Iris pigment epithelial cell (primary cell): ENCODE data around the gene MAST4.

Experiments used
- DNase-seq: peaks from one replicate; pipeline ENCODE4 v3.0.0-alpha.2; 2011; ENCODE audit warnings: low read depth

Gene MAST4

DNA sequence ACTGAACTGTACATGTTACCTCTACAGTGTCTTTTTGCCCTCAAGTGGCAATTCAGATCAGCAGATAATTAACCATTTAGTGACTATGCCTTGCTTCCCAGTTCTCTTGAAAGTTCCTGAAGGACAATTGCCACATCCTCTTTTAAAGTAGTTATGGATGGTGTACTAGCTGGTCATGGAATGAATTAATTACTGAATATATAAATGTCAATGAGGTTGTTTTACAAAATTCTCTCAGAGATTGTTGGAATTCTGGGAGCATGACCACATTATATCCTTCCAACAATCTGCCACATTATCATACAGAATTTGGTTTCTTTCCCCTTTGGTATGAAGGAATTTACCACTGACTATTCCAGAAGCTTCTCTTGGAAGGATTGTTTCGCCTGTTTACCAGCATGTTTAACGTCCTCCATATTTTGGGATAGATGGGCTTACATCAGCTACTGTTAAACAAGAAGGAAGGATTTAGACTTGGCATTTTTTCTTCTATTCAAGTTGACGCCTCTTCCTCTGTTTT is 424.0 kb downstream of the MAST4 start:
- DNase-seq = no peak

DNA sequence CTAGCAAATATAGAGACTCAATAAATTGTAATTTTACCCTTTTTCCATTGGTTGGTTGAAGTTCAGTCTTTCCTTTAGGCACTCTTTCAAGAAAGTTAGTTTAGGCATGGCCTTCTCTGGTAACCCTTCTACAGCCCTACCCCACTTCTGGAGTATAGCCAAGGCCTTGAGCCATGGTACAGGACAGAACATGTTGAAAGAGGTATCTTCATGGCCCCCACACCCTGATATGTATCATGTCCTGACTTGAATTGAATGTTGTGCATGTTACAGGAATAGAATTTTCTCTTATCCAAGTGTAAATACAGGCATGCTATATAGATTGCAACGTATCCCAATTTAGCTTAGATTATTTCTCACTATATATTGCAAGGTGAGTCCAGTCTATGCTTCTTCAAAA is 424.8 kb downstream of the MAST4 start:
- no peak for DNase-seq

- DNase-seq = peak; percentile 31
These were observed 425.3 kb downstream of the MAST4 start for GRCh38 chr5:67021521-67021920.

DNA sequence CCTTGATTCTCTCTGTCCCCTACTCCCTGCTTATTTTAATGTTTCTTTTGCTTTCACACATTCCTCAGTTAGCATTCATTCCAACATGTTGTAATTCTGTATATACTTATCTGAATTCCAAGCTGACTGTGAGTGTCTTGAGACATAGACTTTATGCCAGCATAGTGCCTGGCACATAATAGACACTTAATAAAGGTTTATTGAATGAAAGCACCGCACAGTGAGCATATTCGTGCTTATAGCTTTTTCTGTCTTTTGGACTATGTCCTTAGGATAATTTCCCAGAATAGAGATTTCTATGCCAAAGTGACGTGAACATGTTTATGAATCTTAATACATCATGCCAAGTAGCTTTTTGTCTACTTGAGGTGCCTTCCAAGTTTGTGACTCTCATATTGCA is 425.8 kb downstream of the MAST4 start:
- DNase-seq = peak; percentile 55

GRCh38 chr5:67025457-67025856 is 429.3 kb downstream of the MAST4 start:
- no peak for DNase-seq

DNA sequence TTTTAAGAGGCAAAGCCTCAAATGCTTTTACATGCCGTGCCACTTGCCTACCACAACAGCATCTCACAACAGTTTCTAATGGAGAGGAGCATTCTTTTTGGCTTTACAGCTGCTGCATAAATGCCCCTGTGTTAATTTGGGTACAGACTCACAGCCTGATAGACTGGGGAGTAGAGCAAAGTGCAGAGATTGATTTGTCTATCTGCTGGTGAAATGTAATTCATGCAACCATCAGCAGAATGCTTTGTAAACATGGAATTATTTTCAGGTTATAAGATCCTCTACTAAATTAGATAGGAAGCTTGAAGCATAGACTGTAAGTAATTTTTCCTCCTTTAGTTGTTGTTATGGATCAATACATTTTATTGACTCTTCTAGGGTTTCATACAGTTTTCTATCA is 430.1 kb downstream of the MAST4 start:
- DNase-seq = no peak

GRCh38 chr5:67027171-67027570 is 431.0 kb downstream of the MAST4 start:
- DNase-seq = no peak

- DNase-seq = peak; percentile 51
These were observed 432.2 kb downstream of the MAST4 start for GRCh38 chr5:67028371-67028770.

DNA sequence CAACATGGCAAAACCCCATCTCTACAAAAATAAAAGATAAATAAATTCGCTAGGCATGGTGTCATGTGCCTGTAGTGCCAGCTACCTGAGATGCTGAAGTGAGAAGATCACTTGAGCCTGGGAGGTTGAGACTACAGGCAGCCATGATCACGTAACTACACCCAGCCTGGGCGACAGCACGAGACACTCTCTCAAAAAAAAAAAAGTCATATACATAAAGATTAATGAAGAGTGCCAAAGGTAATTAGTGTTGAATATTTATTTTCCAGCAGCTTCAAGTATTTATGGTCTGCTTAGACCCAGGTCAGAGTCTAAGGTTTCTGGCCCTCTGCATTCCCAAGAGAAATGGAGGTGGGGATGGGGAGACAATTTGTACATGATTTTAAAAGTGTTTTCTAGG is 432.7 kb downstream of the MAST4 start:
- DNase-seq = no peak

DNA sequence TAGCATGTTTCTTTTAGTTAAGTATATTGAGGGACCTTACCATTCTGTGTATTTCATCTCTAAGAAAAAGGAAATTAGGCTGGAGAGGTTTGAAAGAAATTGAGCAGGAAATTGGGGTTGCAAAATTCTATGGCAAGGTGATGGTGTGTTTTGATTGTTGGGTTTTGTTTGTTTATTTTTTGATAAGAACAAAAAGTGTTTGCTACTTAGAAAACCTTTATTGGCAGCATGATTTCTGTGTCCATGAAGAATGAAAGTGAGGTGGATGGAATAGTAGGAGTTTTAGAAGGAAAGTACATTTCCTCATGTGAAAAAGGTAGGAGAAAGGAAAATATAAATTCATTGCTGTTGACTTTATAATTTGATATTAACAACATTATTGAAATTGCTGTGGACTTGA is 433.3 kb downstream of the MAST4 start:
- DNase-seq = no peak

DNA sequence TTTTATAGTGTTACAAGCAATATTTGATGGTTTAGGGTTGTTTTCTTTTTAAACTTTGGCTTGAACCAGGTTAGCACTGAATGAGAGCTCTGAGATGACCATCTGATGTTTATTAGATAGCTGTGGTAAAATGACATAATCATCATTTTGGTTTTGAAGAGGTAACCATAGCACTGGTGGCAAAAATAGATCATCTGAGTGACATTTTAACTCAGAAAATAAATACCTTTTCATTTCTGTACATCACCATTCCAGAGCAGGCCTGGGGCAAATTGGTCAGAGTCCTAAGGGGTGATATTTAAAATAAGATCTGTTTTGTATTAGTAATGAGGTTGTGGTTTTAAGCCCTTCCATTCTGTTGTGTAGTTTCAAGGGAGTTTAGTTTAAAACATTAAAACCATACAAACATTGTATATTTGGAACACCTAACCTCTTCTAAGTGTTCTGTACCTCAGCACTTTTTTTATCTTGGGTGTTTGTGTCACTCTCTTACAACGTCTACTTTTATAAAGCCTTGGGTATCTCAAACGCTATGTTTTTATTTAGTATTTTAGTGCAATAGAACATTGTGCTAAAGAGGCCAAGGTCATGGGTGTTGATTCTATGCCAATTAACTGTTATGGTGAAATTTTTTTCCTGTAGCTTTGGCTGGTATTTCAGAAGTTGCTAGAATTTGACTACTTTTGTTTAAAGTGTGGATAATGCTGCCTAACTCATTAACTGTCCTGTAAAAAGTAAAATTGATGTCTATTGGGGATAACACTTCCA is 434.3 kb downstream of the MAST4 start:
- DNase-seq = peak; percentile 30

GRCh38 chr5:67031057-67031443 is 434.9 kb downstream of the MAST4 start:
- DNase-seq = no peak

GRCh38 chr5:67031692-67032091 is 435.5 kb downstream of the MAST4 start:
- peak; percentile 58 for DNase-seq

- DNase-seq = peak; percentile 70
These were observed 436.9 kb downstream of the MAST4 start for GRCh38 chr5:67032921-67033664.

DNA sequence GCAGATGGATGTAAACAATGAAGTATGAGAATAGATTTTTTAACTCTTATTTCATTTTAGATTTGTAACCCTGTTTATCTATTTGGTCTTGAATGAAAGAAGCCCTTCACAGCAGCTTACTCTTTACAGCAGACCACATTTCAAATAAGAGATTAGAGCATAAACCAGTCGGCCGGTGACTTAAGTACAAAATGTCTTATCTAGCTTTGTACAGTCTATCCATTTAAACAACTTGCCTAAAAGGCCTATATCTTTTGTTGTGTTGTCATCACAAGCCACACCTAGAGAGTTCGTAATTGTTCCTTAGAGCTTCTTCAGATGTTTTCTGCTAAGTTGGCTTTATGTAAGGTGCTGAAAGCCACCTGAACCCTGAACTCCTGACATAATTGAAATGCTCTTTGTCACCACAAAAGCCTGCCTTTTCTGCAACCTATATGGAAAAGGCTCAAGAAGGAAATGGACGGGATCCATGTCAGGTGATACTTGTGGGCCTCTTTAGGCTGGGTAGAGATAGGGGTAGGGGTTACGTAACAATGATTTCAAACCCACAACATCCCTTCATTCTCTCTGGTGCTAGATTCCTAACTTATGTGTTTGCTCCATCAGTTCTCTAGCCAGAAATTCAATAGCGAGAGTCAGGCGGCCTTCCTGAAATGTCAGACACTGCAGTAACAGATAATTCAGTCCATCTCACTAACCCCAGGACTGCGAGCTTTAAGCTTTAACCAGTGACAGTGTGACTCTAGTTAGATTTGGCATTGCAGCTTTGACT is 437.9 kb downstream of the MAST4 start:
- DNase-seq = peak; percentile 31

- no peak for DNase-seq
These were observed 439.0 kb downstream of the MAST4 start for GRCh38 chr5:67035098-67035740.

GRCh38 chr5:67037171-67037570 is 441.0 kb downstream of the MAST4 start:
- no peak for DNase-seq

DNA sequence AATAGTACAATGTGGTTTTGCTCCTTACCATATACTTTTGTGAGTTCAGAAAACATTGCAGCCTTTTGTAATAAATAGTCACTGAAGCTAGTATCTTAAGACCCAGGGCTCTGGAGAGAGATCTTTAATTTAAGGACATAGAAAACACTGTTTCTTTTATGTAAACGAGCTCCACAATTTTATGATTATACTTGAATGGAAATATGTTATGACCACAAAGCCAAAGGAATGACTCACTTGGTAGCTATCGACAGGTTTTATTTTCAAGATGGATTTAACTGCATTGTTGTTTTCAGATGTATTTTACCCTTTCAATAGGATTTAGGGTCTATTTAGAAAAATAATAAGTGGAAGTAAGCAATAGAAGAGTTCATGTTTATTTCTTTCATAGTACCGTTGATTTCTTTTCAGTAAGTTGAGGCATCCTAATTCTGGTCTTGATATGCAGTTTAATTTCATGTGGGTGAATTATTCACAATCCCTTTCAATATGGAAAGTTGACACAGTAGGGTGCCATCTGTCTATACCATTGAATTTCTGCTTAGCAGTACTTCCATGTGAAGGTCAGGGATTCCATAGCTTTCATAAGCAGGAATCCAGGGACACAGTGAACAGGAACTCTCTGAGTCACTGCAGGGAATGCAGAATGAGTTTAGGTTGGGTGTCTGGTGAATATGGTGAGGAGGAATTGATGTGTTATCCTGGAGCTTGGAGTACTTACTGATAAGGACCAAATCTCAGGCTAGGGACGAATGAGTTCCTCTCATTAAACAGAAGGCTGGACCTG is 442.8 kb downstream of the MAST4 start:
- DNase-seq = peak; percentile 79

- DNase-seq = no peak
These were observed 446.2 kb downstream of the MAST4 start for GRCh38 chr5:67042176-67043003.

GRCh38 chr5:67043796-67044511 is 447.8 kb downstream of the MAST4 start:
- no peak for DNase-seq
